ENCODE measurements around the gene GLIPR2. TPM values are rescaled to one million over a fixed set of nuclear protein-coding genes. Genes with fewer than 3 reads are reported as not detected.

GLIPR2 gene
- polyA plus RNA-seq, 1 experiment, result 115 TPM

DNA sequence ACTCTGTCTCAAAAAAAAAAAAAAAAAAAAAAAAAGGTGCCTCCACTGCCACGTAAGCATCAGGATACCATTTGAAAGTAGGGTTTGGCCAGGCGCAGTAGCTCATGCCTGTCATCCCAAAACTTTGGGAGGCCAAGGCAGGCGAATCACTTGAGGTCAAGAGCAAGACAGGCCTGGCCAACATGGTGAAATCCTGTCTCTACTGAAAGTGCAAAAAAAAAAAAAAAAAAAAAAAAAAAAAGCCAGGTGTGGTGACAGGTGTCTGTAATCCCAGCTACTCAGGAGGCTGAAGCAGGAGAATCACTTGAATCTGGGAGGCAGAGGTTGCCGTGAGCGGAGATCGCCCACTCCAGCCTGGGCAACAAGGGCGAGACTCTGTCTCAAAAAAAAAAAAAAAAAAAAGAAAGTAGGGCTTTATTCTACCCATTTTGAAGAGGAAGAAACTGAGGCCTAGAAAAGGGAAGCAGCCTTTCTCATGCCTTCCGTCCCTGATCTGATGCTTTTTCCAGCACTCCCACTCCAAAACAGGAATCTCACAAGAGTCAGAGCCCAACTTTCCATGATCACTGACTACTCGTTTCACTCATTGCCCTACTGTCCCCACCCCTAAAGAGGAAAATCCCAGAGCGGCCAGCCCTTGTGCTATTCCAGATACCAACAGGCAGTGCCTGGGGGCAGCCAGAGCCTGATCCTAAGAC lies 16.4 kb downstream of the GLIPR2 start:
- POLR2A ChIA-PET, result interaction anchor here (0.6 kb wide), 1 partner anchor 8 kb away, joined by 5 read pairs; no protein-coding TSS in a partner anchor
- CTCF ChIA-PET, result interaction anchor here (1.1 kb wide), 1 partner anchor 144 kb away, joined by 3 read pairs; no protein-coding TSS in a partner anchor
- TF ChIP-seq, protein P1, sequence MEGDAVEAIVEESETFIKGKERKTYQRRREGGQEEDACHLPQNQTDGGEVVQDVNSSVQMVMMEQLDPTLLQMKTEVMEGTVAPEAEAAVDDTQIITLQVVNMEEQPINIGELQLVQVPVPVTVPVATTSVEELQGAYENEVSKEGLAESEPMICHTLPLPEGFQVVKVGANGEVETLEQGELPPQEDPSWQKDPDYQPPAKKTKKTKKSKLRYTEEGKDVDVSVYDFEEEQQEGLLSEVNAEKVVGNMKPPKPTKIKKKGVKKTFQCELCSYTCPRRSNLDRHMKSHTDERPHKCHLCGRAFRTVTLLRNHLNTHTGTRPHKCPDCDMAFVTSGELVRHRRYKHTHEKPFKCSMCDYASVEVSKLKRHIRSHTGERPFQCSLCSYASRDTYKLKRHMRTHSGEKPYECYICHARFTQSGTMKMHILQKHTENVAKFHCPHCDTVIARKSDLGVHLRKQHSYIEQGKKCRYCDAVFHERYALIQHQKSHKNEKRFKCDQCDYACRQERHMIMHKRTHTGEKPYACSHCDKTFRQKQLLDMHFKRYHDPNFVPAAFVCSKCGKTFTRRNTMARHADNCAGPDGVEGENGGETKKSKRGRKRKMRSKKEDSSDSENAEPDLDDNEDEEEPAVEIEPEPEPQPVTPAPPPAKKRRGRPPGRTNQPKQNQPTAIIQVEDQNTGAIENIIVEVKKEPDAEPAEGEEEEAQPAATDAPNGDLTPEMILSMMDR (IDR thresholded peaks at IDR 0.05; ENCODE audit: low read depth, low read length), result no peak
- peaks cover 4% of the 10 kb centered on the region for H3K9me3 ChIP-seq (ENCODE audit: control insufficient read depth, insufficient read depth, low read length)
- DNase-seq (ENCODE audit: low read depth, low spot score), result no peak
- no peak overlapping the region for H3K4me3 ChIP-seq (ENCODE audit: low read depth, low read length)
- H3K27me3 ChIP-seq (ENCODE audit: control insufficient read depth, insufficient read depth, low read length), result no peaks in the 10 kb centered on the region
- no peak overlapping the region for H3K27ac ChIP-seq (ENCODE audit: low read depth, low read length)

DNA sequence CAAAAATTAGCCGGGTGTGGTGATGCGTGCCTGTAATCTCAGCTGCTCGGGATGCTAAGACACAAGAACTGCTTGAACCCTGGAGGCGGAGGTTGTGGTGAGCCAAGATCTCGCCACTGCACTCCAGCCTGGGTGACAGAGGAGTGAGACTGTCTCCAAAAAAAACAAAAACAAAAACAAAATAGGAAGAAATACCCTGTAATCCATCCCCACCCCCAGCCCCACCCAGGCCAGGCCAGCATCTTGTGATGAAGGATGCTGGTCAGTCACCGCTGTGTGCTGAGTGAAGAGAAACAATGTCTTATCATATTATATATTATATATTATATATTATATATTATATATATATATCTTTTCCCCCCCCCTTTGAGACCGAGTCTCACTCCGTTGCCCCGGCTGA lies 17.2 kb downstream of the GLIPR2 start:
- DNase-seq (ENCODE audit: low read depth, low spot score), result no peak
- Histone ChIP-seq H3K27ac (ENCODE audit: low read depth, low read length) (peak overlapping the region; percentile 66), H3K27me3 (ENCODE audit: control insufficient read depth, insufficient read depth, low read length) (no peaks in the 10 kb centered on the region), H3K9me3 (ENCODE audit: control insufficient read depth, insufficient read depth, low read length) (peaks cover 4% of the 10 kb centered on the region), H3K4me3 (ENCODE audit: low read depth, low read length) (no peak overlapping the region)
- TF ChIP-seq, protein P1 (IDR thresholded peaks at IDR 0.05; ENCODE audit: low read depth, low read length), result no peak
- POLR2A ChIA-PET, result no interaction called here
- CTCF ChIA-PET, result no interaction called here

DNA sequence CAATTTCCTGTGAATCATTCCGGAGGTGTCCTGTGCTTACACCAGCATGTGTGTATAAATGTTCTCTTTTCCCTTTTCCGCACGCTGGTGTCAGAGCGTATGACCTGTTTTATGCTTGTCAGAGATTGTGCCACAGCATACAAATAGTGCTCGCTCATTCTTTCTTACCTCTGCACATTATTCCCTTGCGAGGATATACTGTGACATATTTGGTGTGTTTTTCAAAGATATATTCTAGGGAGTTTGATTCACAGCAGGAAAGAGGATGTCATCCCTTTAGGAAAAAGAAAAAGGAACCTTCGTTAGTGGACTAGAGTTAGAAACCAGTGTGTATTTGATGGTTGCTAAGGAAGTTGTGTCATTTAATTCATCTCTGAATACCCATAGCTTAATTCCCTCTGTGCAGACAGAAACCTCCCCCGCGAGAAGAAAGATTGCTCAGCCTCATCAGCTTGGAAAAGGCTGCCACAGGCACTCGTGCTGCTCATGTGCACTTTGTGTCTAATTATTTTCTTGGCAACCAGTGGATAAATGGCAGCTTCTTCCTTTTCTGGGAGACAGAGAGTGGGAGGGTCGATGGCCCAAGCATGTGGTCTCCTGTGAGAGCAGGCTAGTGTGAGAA lies 17.9 kb downstream of the GLIPR2 start:
- H3K9me3 ChIP-seq (ENCODE audit: control insufficient read depth, insufficient read depth, low read length), result peaks cover 4% of the 10 kb centered on the region
- no peaks in the 10 kb centered on the region for H3K27me3 ChIP-seq (ENCODE audit: control insufficient read depth, insufficient read depth, low read length)
- H3K4me3 ChIP-seq (ENCODE audit: low read depth, low read length), result no peak overlapping the region
- POLR2A ChIA-PET, result interaction anchor here (0.9 to 1.0 kb wide), 2 partner anchors 9 to 36 kb away, joined by 3 to 5 read pairs; partner anchors contain the start of gene CLTA
- TF ChIP-seq, protein P1 (IDR thresholded peaks at IDR 0.05; ENCODE audit: low read depth, low read length), result no peak
- peak overlapping the region; percentile 73 for H3K27ac ChIP-seq (ENCODE audit: low read depth, low read length)
- CTCF ChIA-PET, result interaction anchor here (1.1 kb wide), 1 partner anchor 11 kb away, joined by 3 read pairs; no protein-coding TSS in a partner anchor
- no peak for DNase-seq (ENCODE audit: low read depth, low spot score)

GRCh38 chr9:36156116-36156515 lies 19.6 kb downstream of the GLIPR2 start:
- TF ChIP-seq, protein P1 (IDR thresholded peaks at IDR 0.05; ENCODE audit: low read depth, low read length), result no peak
- ChIA-PET POLR2A (no interaction called here), CTCF (interaction anchor here (0.6 to 1.1 kb wide), 2 partner anchors 24 to 146 kb away, joined by 3 read pairs; no protein-coding TSS in a partner anchor)
- Histone ChIP-seq H3K27ac (ENCODE audit: low read depth, low read length) (no peak overlapping the region), H3K4me3 (ENCODE audit: low read depth, low read length) (no peak overlapping the region), H3K9me3 (ENCODE audit: control insufficient read depth, insufficient read depth, low read length) (peaks cover 4% of the 10 kb centered on the region), H3K27me3 (ENCODE audit: control insufficient read depth, insufficient read depth, low read length) (no peaks in the 10 kb centered on the region)
- no peak for DNase-seq (ENCODE audit: low read depth, low spot score)

DNA sequence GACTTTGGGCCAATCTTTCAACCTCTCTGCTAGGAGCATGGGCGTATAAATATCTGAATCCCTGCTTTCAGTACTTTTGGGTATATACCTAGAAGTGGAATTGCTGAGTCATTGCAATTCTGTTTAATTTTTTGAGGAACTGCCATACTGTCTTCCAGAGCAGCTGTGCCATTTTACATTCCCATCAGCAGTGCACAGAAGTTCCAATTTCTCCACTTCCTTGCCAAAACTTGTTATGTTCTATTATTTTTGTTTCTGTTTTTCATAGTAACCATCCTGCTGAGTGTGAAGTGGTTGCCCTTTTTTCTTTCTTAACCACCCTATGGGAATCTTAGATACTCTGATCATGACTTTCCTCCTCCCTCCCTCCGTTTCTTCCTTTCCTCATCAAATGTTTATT lies 21.6 kb downstream of the GLIPR2 start:
- TF ChIP-seq, protein P1 (IDR thresholded peaks at IDR 0.05; ENCODE audit: low read depth, low read length), result no peak
- Histone ChIP-seq H3K4me3 (ENCODE audit: low read depth, low read length) (no peak overlapping the region), H3K27ac (ENCODE audit: low read depth, low read length) (no peak overlapping the region), H3K9me3 (ENCODE audit: control insufficient read depth, insufficient read depth, low read length) (peaks cover 4% of the 10 kb centered on the region; the same call in 1 of the 2 replicates), H3K27me3 (ENCODE audit: control insufficient read depth, insufficient read depth, low read length) (no peaks in the 10 kb centered on the region)
- POLR2A ChIA-PET, result no interaction called here
- DNase-seq (ENCODE audit: low read depth, low spot score), result no peak
- CTCF ChIA-PET, result no interaction called here

Measured in AG04450 (cell line).